DMS114 treated with DMSO at 0.1 percent for 48 hours (cell line): ENCODE measurements around the gene TENM4.

Experiments used
- DNase-seq: peaks from one replicate; lab custom pipeline; 2025; ENCODE audit not compliant: unreplicated experiment; lab: John Stamatoyannopoulos, UW

The TENM4 gene

GRCh38 chr11:78730267-78730824, 710.5 kb downstream of the TENM4 start:
- no peak for DNase-seq

- no peak for DNase-seq
Measured at GRCh38 chr11:78727816-78728215, 713.0 kb downstream of the TENM4 start.

- DNase-seq = no peak
Measured at GRCh38 chr11:78725200-78725599, 715.6 kb downstream of the TENM4 start.

GRCh38 chr11:78722786-78723185, 718.0 kb downstream of the TENM4 start:
- no peak for DNase-seq

GRCh38 chr11:78720281-78720989, 720.4 kb downstream of the TENM4 start:
- DNase-seq = no peak

GRCh38 chr11:78717041-78717440, 723.8 kb downstream of the TENM4 start:
- no peak for DNase-seq

GRCh38 chr11:78715639-78716311, 725.1 kb downstream of the TENM4 start:
- DNase-seq = no peak

GRCh38 chr11:78714539-78714938, 726.3 kb downstream of the TENM4 start:
- DNase-seq = no peak

GRCh38 chr11:78711735-78712134, 729.1 kb downstream of the TENM4 start:
- no peak for DNase-seq

GRCh38 chr11:78710417-78710816, 730.4 kb downstream of the TENM4 start:
- DNase-seq = no peak

- no peak for DNase-seq
Measured at GRCh38 chr11:78708388-78708787, 732.4 kb downstream of the TENM4 start.

GRCh38 chr11:78706551-78706950, 734.3 kb downstream of the TENM4 start:
- no peak for DNase-seq

GRCh38 chr11:78704811-78705210, 736.0 kb downstream of the TENM4 start:
- DNase-seq = no peak

GRCh38 chr11:78699609-78700135, 741.2 kb downstream of the TENM4 start:
- DNase-seq = no peak

GRCh38 chr11:78698612-78699011, 742.2 kb downstream of the TENM4 start:
- no peak for DNase-seq

- no peak for DNase-seq
Measured at GRCh38 chr11:78696177-78696576, 744.7 kb downstream of the TENM4 start.

- DNase-seq = no peak
Measured at GRCh38 chr11:78694152-78694551, 746.7 kb downstream of the TENM4 start.

GRCh38 chr11:78691215-78691614, 749.6 kb downstream of the TENM4 start:
- DNase-seq = no peak

GRCh38 chr11:78690352-78690987, 750.4 kb downstream of the TENM4 start:
- no peak for DNase-seq

- DNase-seq = no peak
Measured at GRCh38 chr11:78689585-78690153, 751.2 kb downstream of the TENM4 start.

GRCh38 chr11:78689101-78689500, 751.7 kb downstream of the TENM4 start:
- no peak for DNase-seq
